MM.1S (cell line): Measurements from ENCODE around the gene ITFG1.

Experiments used
- DNase-seq: peaks from one replicate; pipeline ENCODE4 v3.0.0-alpha.2; 2015
- H2AFZ ChIP-seq: fragments of 300-600 bp; sonication (generic); 2 replicates; pipeline ENCODE4 v1.6.0; 2016; ENCODE audit warnings: antibody characterized with exemption, low read length
- H3F3A ChIP-seq: fragments of 300-600 bp; sonication (generic); 2 replicates; pipeline ENCODE4 v1.6.1; 2016; ENCODE audit warnings: mild to moderate bottlenecking, antibody characterized with exemption, low read length, moderate library complexity, mixed read lengths; ENCODE audit not compliant: insufficient read depth
- H3K27ac ChIP-seq: fragments of 300-600 bp; sonication (generic); 2 replicates; pipeline ENCODE4 v1.5.1; 2016; ENCODE audit warnings: mild to moderate bottlenecking, low read length
- H3K27me3 ChIP-seq: fragments of 300-600 bp; sonication (generic); replicated peaks from 2 replicates; pipeline ENCODE4 v1.6.0; 2016; ENCODE audit warnings: low read length; ENCODE audit not compliant: insufficient read depth
- H3K36me3 ChIP-seq: fragments of 300-600 bp; sonication (generic); replicated peaks from 2 replicates; pipeline ENCODE4 v1.6.1; 2016; ENCODE audit warnings: mild to moderate bottlenecking, low read length, mixed read lengths; ENCODE audit not compliant: insufficient read depth
- H3K4me1 ChIP-seq: fragments of 300-600 bp; sonication (generic); 2 replicates; pipeline ENCODE4 v1.6.1; 2016; ENCODE audit warnings: low read length, mixed read lengths
- H3K4me2 ChIP-seq: fragments of 300-600 bp; sonication (generic); 2 replicates; pipeline ENCODE4 v1.6.0; 2016; ENCODE audit warnings: low read depth, low read length
- H3K4me3 ChIP-seq: fragments of 300-600 bp; sonication (generic); 2 replicates; pipeline ENCODE4 v1.5.1; 2016; ENCODE audit warnings: low read length, mixed read lengths
- H3K79me2 ChIP-seq: fragments of 300-600 bp; sonication (generic); 2 replicates; pipeline ENCODE4 v1.6.1; 2016; ENCODE audit warnings: mixed run types, low read length, mixed read lengths
- H3K9ac ChIP-seq: fragments of 300-600 bp; sonication (generic); 2 replicates; pipeline ENCODE4 v1.6.1; 2016; ENCODE audit warnings: low read length, mixed read lengths
- H3K9me2 ChIP-seq: fragments of 300-600 bp; sonication (generic); replicated peaks from 2 replicates; pipeline ENCODE4 v1.6.1; 2016; ENCODE audit warnings: mild to moderate bottlenecking, low read length, mixed read lengths; ENCODE audit not compliant: insufficient read depth
- H3K9me3 ChIP-seq: fragments of 300-600 bp; sonication (generic); replicated peaks from 2 replicates; pipeline ENCODE4 v1.6.1; 2016; ENCODE audit warnings: mild to moderate bottlenecking, low read length, mixed read lengths; ENCODE audit not compliant: insufficient read depth
- H4K20me1 ChIP-seq: fragments of 300-600 bp; sonication (generic); 2 replicates; pipeline ENCODE4 v1.6.1; 2016; ENCODE audit warnings: mild to moderate bottlenecking, low read length, moderate library complexity, mixed read lengths; ENCODE audit not compliant: insufficient read depth
- CTCF ChIP-seq: fragments of 300-600 bp; sonication (generic); IDR thresholded peaks from 2 replicates; pipeline ENCODE4 v1.5.1; 2016; ENCODE audit warnings: antibody characterized with exemption, low read length, mixed read lengths
- EZH2 ChIP-seq: fragments of 300-600 bp; sonication (generic); optimal IDR thresholded peaks from 2 replicates; pipeline ENCODE3; 2017; ENCODE audit warnings: low read depth, mild to moderate bottlenecking, antibody characterized with exemption, low read length, mixed read lengths
- EZH2phosphoT487 ChIP-seq: fragments of 300-600 bp; sonication (generic); IDR thresholded peaks from 2 replicates; pipeline ENCODE4 v1.6.1; 2018; ENCODE audit warnings: antibody characterized with exemption, low read length

Gene ITFG1

GRCh38 chr16:47375423-47375822, 85.4 kb downstream of the ITFG1 start:
- H3K4me1 ChIP-seq, result no peaks in the 10 kb centered on the region
- no peaks in the 10 kb centered on the region for H3K9me2 ChIP-seq
- H3K9ac ChIP-seq, result no peak overlapping the region
- no peak overlapping the region for H3K4me2 ChIP-seq
- 0 out of 2 replicates have a peak, but pooled peaks cover 3% of the 10 kb centered on the region for H3K36me3 ChIP-seq
- no peak overlapping the region for H2AFZ ChIP-seq
- H3K9me3 ChIP-seq, result no peaks in the 10 kb centered on the region
- H3K27me3 ChIP-seq, result no peaks in the 10 kb centered on the region
- TF ChIP-seq EZH2, result no peak
- TF ChIP-seq EZH2phosphoT487, result no peak
- TF ChIP-seq CTCF, result no peak
- no peak overlapping the region for H3K4me3 ChIP-seq
- no peak for DNase-seq
- no peaks in the 10 kb centered on the region for H3K79me2 ChIP-seq
- no peaks in the 10 kb centered on the region for H4K20me1 ChIP-seq
- no peak overlapping the region for H3K27ac ChIP-seq
- H3F3A ChIP-seq, result no peaks in the 10 kb centered on the region

GRCh38 chr16:47374629-47375028, 86.2 kb downstream of the ITFG1 start:
- no peak overlapping the region for H3K4me3 ChIP-seq
- no peak for DNase-seq

GRCh38 chr16:47371271-47372014, 89.4 kb downstream of the ITFG1 start:
- H3K79me2 ChIP-seq, result no peaks in the 10 kb centered on the region
- TF ChIP-seq EZH2 (no peak), CTCF (no peak), EZH2phosphoT487 (no peak)
- H3K4me2 ChIP-seq, result no peak overlapping the region
- no peaks in the 10 kb centered on the region for H3K4me1 ChIP-seq
- H3K27me3 ChIP-seq, result no peaks in the 10 kb centered on the region
- H2AFZ ChIP-seq, result no peak overlapping the region
- no peak overlapping the region for H3K27ac ChIP-seq
- no peaks in the 10 kb centered on the region for H4K20me1 ChIP-seq
- no peaks in the 10 kb centered on the region for H3K9me2 ChIP-seq
- DNase-seq, result no peak
- no peaks in the 10 kb centered on the region for H3K9me3 ChIP-seq
- H3F3A ChIP-seq, result no peaks in the 10 kb centered on the region
- H3K9ac ChIP-seq, result no peak overlapping the region
- no peak overlapping the region for H3K4me3 ChIP-seq
- 0 out of 2 replicates have a peak, but pooled peaks cover 3% of the 10 kb centered on the region for H3K36me3 ChIP-seq

More at GRCh38 chr16:47374629-47375028, 86.2 kb downstream of the ITFG1 start:
- no peaks in the 10 kb centered on the region for H3K79me2 ChIP-seq
- 0 out of 2 replicates have a peak, but pooled peaks cover 3% of the 10 kb centered on the region for H3K36me3 ChIP-seq
- no peak overlapping the region for H3K4me2 ChIP-seq
- H3F3A ChIP-seq, result no peaks in the 10 kb centered on the region
- H3K4me1 ChIP-seq, result no peaks in the 10 kb centered on the region
- H3K27ac ChIP-seq, result no peak overlapping the region
- H3K9ac ChIP-seq, result no peak overlapping the region
- no peaks in the 10 kb centered on the region for H3K9me3 ChIP-seq
- H2AFZ ChIP-seq, result no peak overlapping the region
- TF ChIP-seq EZH2 (no peak), CTCF (no peak), EZH2phosphoT487 (no peak)
- H3K27me3 ChIP-seq, result no peaks in the 10 kb centered on the region
- H4K20me1 ChIP-seq, result no peaks in the 10 kb centered on the region
- no peaks in the 10 kb centered on the region for H3K9me2 ChIP-seq
